ENCODE results near the gene ITPKB. TPM values are rescaled to one million over a fixed set of nuclear protein-coding genes. Genes with fewer than 3 reads are reported as not detected.
A peak's percentile ranks its signal among the peaks of the same experiment; 100 is the strongest.

The ITPKB gene
- total RNA-seq, 1 experiment from 2014 or later = 9.5 TPM

DNA sequence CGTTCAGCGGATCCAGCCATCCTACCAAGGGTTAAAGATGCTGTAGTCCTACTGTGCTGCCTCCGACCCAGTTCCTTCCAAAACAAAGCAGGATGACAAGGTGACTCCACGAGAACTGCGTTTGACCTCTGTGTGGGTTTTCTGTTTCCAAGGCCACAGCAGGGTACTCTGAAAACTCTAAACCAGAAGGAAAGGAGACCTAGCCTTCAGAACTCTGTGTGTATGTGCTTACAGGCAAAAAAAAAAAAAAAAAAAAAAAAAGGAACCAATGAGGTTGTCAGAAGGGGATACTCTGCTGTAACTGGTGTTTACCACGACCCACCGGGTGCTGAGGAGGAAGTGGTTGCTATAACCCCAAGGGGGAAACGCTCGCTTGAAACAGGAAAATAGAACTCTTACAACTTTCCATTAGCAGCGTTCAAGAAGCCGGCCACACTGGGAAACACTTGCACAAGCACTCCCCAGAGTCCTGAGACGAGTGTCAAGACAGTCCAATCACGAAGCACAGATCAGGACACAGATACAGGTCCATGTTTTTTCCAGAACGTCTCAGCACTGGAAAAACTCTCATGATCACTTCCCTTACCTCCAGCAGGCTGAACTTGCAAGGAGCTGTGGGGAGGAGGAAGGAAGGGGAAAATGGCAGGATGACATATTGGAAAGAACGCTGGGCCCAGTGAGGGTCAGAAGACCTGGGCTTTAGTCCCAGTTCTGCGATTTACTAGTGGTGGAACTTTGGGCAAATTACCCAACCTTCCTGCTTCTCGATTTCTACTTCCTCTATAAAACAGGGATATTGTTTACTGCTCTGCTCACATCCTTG lies 64.0 kb downstream of the ITPKB start:
- no TSS peak for BruUV-seq (replicated peaks)
- POLR2A ChIA-PET = interaction anchor here (3.2 kb wide), 1 partner anchor 13 kb away, joined by 18 read pairs; no protein-coding TSS in a partner anchor
- H3K36me3 Mint-ChIP-seq (ENCODE audit: insufficient read depth, unreplicated experiment) = no peaks in the 10 kb centered on the region
- H3K9me3 Mint-ChIP-seq (ENCODE audit: unreplicated experiment) = no peaks in the 10 kb centered on the region
- H3K27ac Mint-ChIP-seq (ENCODE audit: low read depth, unreplicated experiment) = peak overlapping the region; percentile 73
- peaks cover 30% of the 10 kb centered on the region for H3K4me1 Mint-ChIP-seq (ENCODE audit: insufficient read depth, unreplicated experiment)
- intact Hi-C loops (cut with micrococcal nuclease) = no loop called here
- H3K27me3 Mint-ChIP-seq (ENCODE audit: insufficient read depth, unreplicated experiment) = no peaks in the 10 kb centered on the region
- no peak overlapping the region for H3K4me3 Mint-ChIP-seq (ENCODE audit: unreplicated experiment)
- no peak for TF ChIP-seq CTCF (IDR thresholded peaks at IDR 0.05; ENCODE audit: unreplicated experiment)
- CTCF ChIA-PET = interaction anchor here (0.7 kb wide), 1 partner anchor 13 kb away, joined by 3 read pairs; no protein-coding TSS in a partner anchor
- DNase-seq (ENCODE audit: unreplicated experiment) = no peak

DNA sequence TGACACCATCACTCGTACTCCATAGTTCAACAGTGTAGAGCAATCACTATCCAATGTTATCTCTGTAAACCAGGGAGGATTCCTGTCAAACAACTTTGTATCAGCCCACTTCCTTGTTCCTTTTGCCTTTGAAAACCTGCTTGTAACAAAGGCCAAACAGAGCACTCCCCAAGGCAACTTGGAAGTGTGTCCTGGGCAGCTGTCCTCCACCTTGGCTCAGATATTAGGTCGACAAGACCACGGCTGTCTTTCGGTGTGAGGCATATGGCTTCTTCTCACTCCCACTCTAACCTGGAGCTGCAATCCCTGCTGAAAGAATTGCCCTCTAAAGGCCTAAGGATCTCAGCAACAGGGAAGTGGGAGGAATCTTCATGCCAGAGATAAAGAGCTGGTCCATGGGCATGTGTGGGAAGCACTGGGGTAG lies 66.7 kb downstream of the ITPKB start:
- TF ChIP-seq CTCF (IDR thresholded peaks at IDR 0.05; ENCODE audit: unreplicated experiment) = no peak
- ChIA-PET CTCF (interaction anchor here (0.6 to 1.6 kb wide), 5 partner anchors 9 to 471 kb away, joined by 3 to 5 read pairs (median 4); no protein-coding TSS in a partner anchor), POLR2A (interaction anchor here (1.6 to 3.2 kb wide), 3 partner anchors 10 to 20 kb away, joined by 5 to 18 read pairs (median 12); no protein-coding TSS in a partner anchor)
- no peaks in the 10 kb centered on the region for H3K9me3 Mint-ChIP-seq (ENCODE audit: unreplicated experiment)
- intact Hi-C loops (cut with micrococcal nuclease) = no loop called here
- H3K4me3 Mint-ChIP-seq (ENCODE audit: unreplicated experiment) = no peak overlapping the region
- H3K36me3 Mint-ChIP-seq (ENCODE audit: insufficient read depth, unreplicated experiment) = no peaks in the 10 kb centered on the region
- H3K4me1 Mint-ChIP-seq (ENCODE audit: insufficient read depth, unreplicated experiment) = peaks cover 24% of the 10 kb centered on the region
- no TSS peak for BruUV-seq (replicated peaks)
- DNase-seq (ENCODE audit: unreplicated experiment) = no peak
- H3K27me3 Mint-ChIP-seq (ENCODE audit: insufficient read depth, unreplicated experiment) = no peaks in the 10 kb centered on the region
- no peak overlapping the region for H3K27ac Mint-ChIP-seq (ENCODE audit: low read depth, unreplicated experiment)

DNA sequence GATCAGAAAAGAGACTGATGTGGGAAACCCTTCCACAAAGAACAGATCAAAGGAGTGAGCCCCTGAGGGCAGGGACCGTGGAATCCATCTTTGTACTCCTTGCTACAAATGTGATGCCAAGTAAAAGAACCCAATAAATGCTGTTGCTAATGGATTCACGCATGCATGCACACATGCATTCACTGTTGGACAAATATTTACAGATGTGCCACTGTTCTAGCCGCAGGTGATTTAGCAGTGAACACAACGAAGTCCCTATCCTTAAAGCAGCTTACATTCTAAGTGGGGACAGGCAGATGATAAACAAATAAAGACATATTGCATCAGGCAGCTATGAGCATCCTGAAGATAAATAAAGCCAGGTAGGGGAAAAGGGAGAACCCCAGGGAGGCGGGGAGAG lies 67.8 kb downstream of the ITPKB start:
- Mint-ChIP-seq H3K36me3 (ENCODE audit: insufficient read depth, unreplicated experiment) (no peaks in the 10 kb centered on the region), H3K4me1 (ENCODE audit: insufficient read depth, unreplicated experiment) (peaks cover 14% of the 10 kb centered on the region), H3K27ac (ENCODE audit: low read depth, unreplicated experiment) (no peak overlapping the region), H3K4me3 (ENCODE audit: unreplicated experiment) (no peak overlapping the region), H3K9me3 (ENCODE audit: unreplicated experiment) (no peaks in the 10 kb centered on the region), H3K27me3 (ENCODE audit: insufficient read depth, unreplicated experiment) (no peaks in the 10 kb centered on the region)
- intact Hi-C loops (cut with micrococcal nuclease) = no loop called here
- BruUV-seq (replicated peaks) = no TSS peak
- ChIA-PET POLR2A (interaction anchor here (0.6 to 2.4 kb wide), 5 partner anchors 10 to 114 kb away, joined by 3 to 12 read pairs (median 3); no protein-coding TSS in a partner anchor), CTCF (interaction anchor here (1.0 to 1.6 kb wide), 3 partner anchors 27 to 45 kb away, joined by 3 to 4 read pairs (median 4); no protein-coding TSS in a partner anchor)
- TF ChIP-seq CTCF (IDR thresholded peaks at IDR 0.05; ENCODE audit: unreplicated experiment) = no peak
- DNase-seq (ENCODE audit: unreplicated experiment) = no peak

- H3K36me3 Mint-ChIP-seq (ENCODE audit: insufficient read depth, unreplicated experiment) = no peaks in the 10 kb centered on the region
- TF ChIP-seq CTCF (IDR thresholded peaks at IDR 0.05; ENCODE audit: unreplicated experiment) = no peak
- intact Hi-C loops (cut with micrococcal nuclease) = no loop called here
- no peak overlapping the region for H3K4me3 Mint-ChIP-seq (ENCODE audit: unreplicated experiment)
- CTCF ChIA-PET = interaction anchor here (0.6 to 1.2 kb wide), 3 partner anchors 9 to 149 kb away, joined by 3 to 5 read pairs (median 3); no protein-coding TSS in a partner anchor
- BruUV-seq (replicated peaks) = no TSS peak
- POLR2A ChIA-PET = interaction anchor here (0.6 to 1.0 kb wide), 3 partner anchors 11 to 31 kb away, joined by 3 read pairs; no protein-coding TSS in a partner anchor
- DNase-seq (ENCODE audit: unreplicated experiment) = no peak
- H3K9me3 Mint-ChIP-seq (ENCODE audit: unreplicated experiment) = no peaks in the 10 kb centered on the region
- no peak overlapping the region for H3K27ac Mint-ChIP-seq (ENCODE audit: low read depth, unreplicated experiment)
- H3K27me3 Mint-ChIP-seq (ENCODE audit: insufficient read depth, unreplicated experiment) = no peaks in the 10 kb centered on the region
- peaks cover 6% of the 10 kb centered on the region for H3K4me1 Mint-ChIP-seq (ENCODE audit: insufficient read depth, unreplicated experiment)
These were observed 69.0 kb downstream of the ITPKB start for GRCh38 chr1:226670073-226670472.

All from MCF 10A (cell line).